ENCODE results near the gene TRAF7. TPM values are rescaled to one million over a fixed set of nuclear protein-coding genes. Genes with fewer than 3 reads are reported as not detected.

The TRAF7 gene
- total and polyA plus RNA-seq, 2 of the 13 experiments (the other 11 are each of a cell fraction or from before 2014, with no cell fraction given): 47.9 to 65.6 TPM

- TF ChIP-seq FOXP1 (IDR thresholded peaks at IDR 0.05): no peak
- no peak for TF ChIP-seq FOXP1 (CRISPR knock-in tag; IDR thresholded peaks at IDR 0.05)
- no peak for TF ChIP-seq SOX6 (IDR thresholded peaks at IDR 0.05)
- TF ChIP-seq SOX6 (CRISPR knock-in tag; IDR thresholded peaks at IDR 0.05): peak; percentile 44
- TF ChIP-seq AHDC1 (CRISPR knock-in tag; IDR thresholded peaks at IDR 0.05; ENCODE audit: borderline replicate concordance): no peak
- peak; percentile 59 to 87; a peak in 3 of 4 replicates for TF ChIP-seq HMGXB4 (CRISPR knock-in tag; IDR thresholded peaks at IDR 0.05; ENCODE audit: borderline replicate concordance in 1 of 2, low read depth in 1 of 2)
- no peak for TF ChIP-seq ZNF570 (CRISPR knock-in tag; IDR thresholded peaks at IDR 0.05; ENCODE audit: borderline replicate concordance)
- peak; percentile 72; the same call in 1 of the 2 replicates for TF ChIP-seq SP4 (CRISPR knock-in tag; IDR thresholded peaks at IDR 0.05)
- no peak for TF ChIP-seq CSRNP2 (CRISPR knock-in tag; conservative IDR thresholded peaks at IDR 0.05; ENCODE audit: low read depth)
- TF ChIP-seq PHF21A (CRISPR knock-in tag; IDR thresholded peaks at IDR 0.05): peak; percentile 63; the same call in 1 of the 2 replicates
- TF ChIP-seq MTF2 (CRISPR knock-in tag; IDR thresholded peaks at IDR 0.05; ENCODE audit: borderline replicate concordance): no peak
- peak; percentile 60; the same call in 1 of the 2 replicates for TF ChIP-seq ZC3H13 (CRISPR knock-in tag; IDR thresholded peaks at IDR 0.05)
- peak; percentile 18; the same call in 1 of the 2 replicates for TF ChIP-seq ZNF230 (CRISPR knock-in tag; IDR thresholded peaks at IDR 0.05)
- TF ChIP-seq MAFK (conservative IDR thresholded peaks at IDR 0.05 in 1 of 2, IDR thresholded peaks at IDR 0.05 in 1 of 2; ENCODE audit: low read length in 2 of 2): peak in 1 of 2 experiments; percentile 38; a peak in 2 of 4 replicates
- TF ChIP-seq MAX (IDR thresholded peaks at IDR 0.05): peak; percentile 71; the same call in 1 of the 2 replicates
- TF ChIP-seq ZNF816 (CRISPR knock-in tag; IDR thresholded peaks at IDR 0.05; ENCODE audit: borderline replicate concordance): no peak
- TF ChIP-seq HOXD1 (CRISPR knock-in tag; IDR thresholded peaks at IDR 0.05): peak; percentile 57
- peak; percentile 76; the same call in 1 of the 2 replicates for TF ChIP-seq ZNF205 (CRISPR knock-in tag; IDR thresholded peaks at IDR 0.05)
- TF ChIP-seq SIN3A (IDR thresholded peaks at IDR 0.05; ENCODE audit: borderline replicate concordance, low read depth, low read length): 0 out of 2 replicates have a peak, but pooled peaks have one; percentile 61
- TF ChIP-seq IKZF4 (CRISPR knock-in tag; IDR thresholded peaks at IDR 0.05; ENCODE audit: borderline replicate concordance, low read depth, not compliant biosample characterization): peak; percentile 86
Observed at GRCh38 chr16:2205104-2205966, 49.8 kb downstream of the TRAF7 start, which contains the start of gene MLST8 (continued).
